IMR-90 (cell line): ENCODE data around the gene ENTPD1.

Experiments
- BHLHE40 ChIP-seq: fragments of 150-350 bp; IDR thresholded peaks from 2 replicates; pipeline ENCODE4 v1.6.1; 2016; ENCODE audit warnings: mild to moderate bottlenecking, low read depth, low read length
- CEBPB ChIP-seq: IDR thresholded peaks from 2 replicates; pipeline ENCODE4 v1.6.1; 2012; ENCODE audit warnings: low read depth, low read length, improper control_type of control experiment
- FOS ChIP-seq: fragments of 150-350 bp; IDR thresholded peaks from 2 replicates; pipeline ENCODE4 v1.6.1; 2016; ENCODE audit warnings: low read depth, low read length
- NFE2L2 ChIP-seq: fragments of 150-350 bp; IDR thresholded peaks from 2 replicates; pipeline ENCODE4 v1.6.1; 2016; ENCODE audit warnings: low read depth, mild to moderate bottlenecking, low read length
- POLR2A ChIP-seq: IDR thresholded peaks from 2 replicates; pipeline ENCODE4 v1.6.1; 2012; ENCODE audit warnings: mild to moderate bottlenecking, low read depth, low read length
- RAD21 ChIP-seq: IDR thresholded peaks from 2 replicates; pipeline ENCODE4 v1.6.1; 2012; ENCODE audit warnings: low read length, improper control_type of control experiment
- RCOR1 ChIP-seq: IDR thresholded peaks from 2 replicates; pipeline ENCODE4 v1.6.1; 2012; ENCODE audit warnings: mild to moderate bottlenecking, low read length, improper control_type of control experiment; ENCODE audit not compliant: insufficient replicate concordance
- RFX5 ChIP-seq: IDR thresholded peaks from 2 replicates; pipeline ENCODE4 v1.8.0; 2012; ENCODE audit warnings: low read depth, mild to moderate bottlenecking, low read length, moderate library complexity
- TF ChIP-seq, protein P1 (sequence below): conservative IDR thresholded peaks from 2 replicates; pipeline ENCODE4 v1.5.1; 2012; ENCODE audit warnings: mild to moderate bottlenecking, low read depth, low read length, improper control_type of control experiment
- TF ChIP-seq, protein P2 (sequence below): fragments of 150-350 bp; IDR thresholded peaks from 2 replicates; pipeline ENCODE4 v1.6.1; 2016; ENCODE audit warnings: low read depth, mild to moderate bottlenecking, low read length, moderate library complexity, borderline replicate concordance
- TF ChIP-seq, protein P3 (sequence below): fragments of 150-350 bp; IDR thresholded peaks from 2 replicates; pipeline ENCODE4 v1.6.1; 2017; ENCODE audit warnings: mild to moderate bottlenecking, antibody characterized with exemption, low read length, low read depth

DNA sequence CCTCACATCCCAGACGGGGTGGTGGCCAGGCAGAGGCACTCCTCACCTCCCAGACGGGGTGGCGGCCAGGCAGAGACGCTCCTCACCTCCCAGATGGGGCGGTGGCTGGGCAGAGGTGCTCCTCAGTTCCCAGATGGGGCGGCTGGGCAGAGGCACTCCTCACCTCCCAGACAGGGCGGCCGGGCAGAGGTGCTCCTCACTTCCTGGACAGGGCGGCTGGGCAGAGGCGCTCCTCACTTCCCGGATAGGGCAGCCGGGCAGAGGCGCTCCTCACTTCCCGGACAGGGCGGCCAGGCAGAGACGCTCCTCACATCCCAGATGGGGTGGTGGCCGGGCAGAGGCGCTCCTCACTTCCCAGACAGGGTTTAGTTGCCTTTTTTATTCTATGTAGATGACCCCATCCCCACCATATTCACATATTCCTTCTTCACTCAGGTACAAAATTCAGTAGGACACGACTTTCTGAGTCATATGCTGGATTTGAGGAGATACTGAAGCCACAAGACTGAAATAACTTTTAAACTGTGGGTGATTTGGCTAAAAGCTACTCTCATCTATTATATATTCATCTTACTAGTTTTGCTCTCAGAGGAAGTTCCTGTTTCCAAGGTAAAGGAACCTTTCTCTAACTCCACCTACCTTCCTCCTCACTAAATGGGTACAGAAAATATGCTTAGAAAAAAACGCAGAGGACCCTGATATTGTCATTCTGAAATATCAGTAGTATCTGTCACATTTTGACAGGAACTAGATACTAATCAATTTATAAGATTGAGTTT is 54.4 kb downstream of the ENTPD1 start:
- TF ChIP-seq, protein P1, sequence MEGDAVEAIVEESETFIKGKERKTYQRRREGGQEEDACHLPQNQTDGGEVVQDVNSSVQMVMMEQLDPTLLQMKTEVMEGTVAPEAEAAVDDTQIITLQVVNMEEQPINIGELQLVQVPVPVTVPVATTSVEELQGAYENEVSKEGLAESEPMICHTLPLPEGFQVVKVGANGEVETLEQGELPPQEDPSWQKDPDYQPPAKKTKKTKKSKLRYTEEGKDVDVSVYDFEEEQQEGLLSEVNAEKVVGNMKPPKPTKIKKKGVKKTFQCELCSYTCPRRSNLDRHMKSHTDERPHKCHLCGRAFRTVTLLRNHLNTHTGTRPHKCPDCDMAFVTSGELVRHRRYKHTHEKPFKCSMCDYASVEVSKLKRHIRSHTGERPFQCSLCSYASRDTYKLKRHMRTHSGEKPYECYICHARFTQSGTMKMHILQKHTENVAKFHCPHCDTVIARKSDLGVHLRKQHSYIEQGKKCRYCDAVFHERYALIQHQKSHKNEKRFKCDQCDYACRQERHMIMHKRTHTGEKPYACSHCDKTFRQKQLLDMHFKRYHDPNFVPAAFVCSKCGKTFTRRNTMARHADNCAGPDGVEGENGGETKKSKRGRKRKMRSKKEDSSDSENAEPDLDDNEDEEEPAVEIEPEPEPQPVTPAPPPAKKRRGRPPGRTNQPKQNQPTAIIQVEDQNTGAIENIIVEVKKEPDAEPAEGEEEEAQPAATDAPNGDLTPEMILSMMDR, result no peak
- TF ChIP-seq RAD21, result no peak
- no peak for TF ChIP-seq RCOR1
- no peak for TF ChIP-seq RFX5
- no peak for TF ChIP-seq NFE2L2
- TF ChIP-seq POLR2A, result no peak
- TF ChIP-seq BHLHE40, result no peak
- TF ChIP-seq, protein P2, sequence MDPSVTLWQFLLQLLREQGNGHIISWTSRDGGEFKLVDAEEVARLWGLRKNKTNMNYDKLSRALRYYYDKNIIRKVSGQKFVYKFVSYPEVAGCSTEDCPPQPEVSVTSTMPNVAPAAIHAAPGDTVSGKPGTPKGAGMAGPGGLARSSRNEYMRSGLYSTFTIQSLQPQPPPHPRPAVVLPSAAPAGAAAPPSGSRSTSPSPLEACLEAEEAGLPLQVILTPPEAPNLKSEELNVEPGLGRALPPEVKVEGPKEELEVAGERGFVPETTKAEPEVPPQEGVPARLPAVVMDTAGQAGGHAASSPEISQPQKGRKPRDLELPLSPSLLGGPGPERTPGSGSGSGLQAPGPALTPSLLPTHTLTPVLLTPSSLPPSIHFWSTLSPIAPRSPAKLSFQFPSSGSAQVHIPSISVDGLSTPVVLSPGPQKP, result no peak
- no peak for TF ChIP-seq FOS
- no peak for TF ChIP-seq CEBPB
- TF ChIP-seq, protein P3, sequence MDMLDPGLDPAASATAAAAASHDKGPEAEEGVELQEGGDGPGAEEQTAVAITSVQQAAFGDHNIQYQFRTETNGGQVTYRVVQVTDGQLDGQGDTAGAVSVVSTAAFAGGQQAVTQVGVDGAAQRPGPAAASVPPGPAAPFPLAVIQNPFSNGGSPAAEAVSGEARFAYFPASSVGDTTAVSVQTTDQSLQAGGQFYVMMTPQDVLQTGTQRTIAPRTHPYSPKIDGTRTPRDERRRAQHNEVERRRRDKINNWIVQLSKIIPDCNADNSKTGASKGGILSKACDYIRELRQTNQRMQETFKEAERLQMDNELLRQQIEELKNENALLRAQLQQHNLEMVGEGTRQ, result no peak
